ENCODE results near the gene GDAP2. TPM values are rescaled to one million over a fixed set of nuclear protein-coding genes. Genes with fewer than 3 reads are reported as not detected.

Gene GDAP2
- polyA plus RNA-seq, 3 donors = 17.8 to 28.7 (median 21.1) TPM

DNA sequence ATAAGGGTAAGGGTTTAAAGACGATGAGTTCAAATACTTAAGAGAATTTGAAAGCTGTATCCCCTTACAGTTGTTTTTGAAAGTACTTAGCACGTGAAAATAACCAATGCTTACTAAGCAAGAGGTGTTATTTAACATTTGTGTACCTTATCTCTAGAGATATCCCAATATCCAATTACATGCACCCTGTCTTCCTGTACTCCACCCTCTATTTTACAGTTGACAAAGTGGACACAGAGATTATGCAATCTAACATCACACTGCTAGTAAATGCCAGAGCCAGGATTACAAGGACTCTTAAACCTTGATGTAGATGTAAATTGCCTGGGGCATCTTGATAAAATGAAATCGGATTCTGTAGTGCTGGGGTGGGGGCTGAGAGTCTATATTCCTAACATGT is 72.0 kb downstream of the GDAP2 start:
- H3K27me3 ChIP-seq (ENCODE audit: control insufficient read depth in 2 of 2, insufficient read depth in 2 of 2, low read length in 2 of 2) = no peaks in the 10 kb centered on the region
- Mint-ChIP-seq H3K36me3 (peaks cover 17% of the 10 kb centered on the region in 2 donors), H3K27me3 (ENCODE audit: low read depth in 3 of 3) (no peaks in the 10 kb centered on the region), H3K4me3 (no peak overlapping the region), H3K27ac (no peak overlapping the region), H3K4me1 (no peaks in the 10 kb centered on the region), H3K9me3 (peaks cover 0 to 2% (median 0%) of the 10 kb centered on the region in 7 donors)
- TF ChIP-seq, protein P1, sequence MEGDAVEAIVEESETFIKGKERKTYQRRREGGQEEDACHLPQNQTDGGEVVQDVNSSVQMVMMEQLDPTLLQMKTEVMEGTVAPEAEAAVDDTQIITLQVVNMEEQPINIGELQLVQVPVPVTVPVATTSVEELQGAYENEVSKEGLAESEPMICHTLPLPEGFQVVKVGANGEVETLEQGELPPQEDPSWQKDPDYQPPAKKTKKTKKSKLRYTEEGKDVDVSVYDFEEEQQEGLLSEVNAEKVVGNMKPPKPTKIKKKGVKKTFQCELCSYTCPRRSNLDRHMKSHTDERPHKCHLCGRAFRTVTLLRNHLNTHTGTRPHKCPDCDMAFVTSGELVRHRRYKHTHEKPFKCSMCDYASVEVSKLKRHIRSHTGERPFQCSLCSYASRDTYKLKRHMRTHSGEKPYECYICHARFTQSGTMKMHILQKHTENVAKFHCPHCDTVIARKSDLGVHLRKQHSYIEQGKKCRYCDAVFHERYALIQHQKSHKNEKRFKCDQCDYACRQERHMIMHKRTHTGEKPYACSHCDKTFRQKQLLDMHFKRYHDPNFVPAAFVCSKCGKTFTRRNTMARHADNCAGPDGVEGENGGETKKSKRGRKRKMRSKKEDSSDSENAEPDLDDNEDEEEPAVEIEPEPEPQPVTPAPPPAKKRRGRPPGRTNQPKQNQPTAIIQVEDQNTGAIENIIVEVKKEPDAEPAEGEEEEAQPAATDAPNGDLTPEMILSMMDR (IDR thresholded peaks at IDR 0.05) = no peak
- H4K20me1 ChIP-seq (ENCODE audit: insufficient read depth, low read length) = no peaks in the 10 kb centered on the region
- intact Hi-C loops (cut with micrococcal nuclease) = no loop called here
- no peak overlapping the region for H3K27ac ChIP-seq (ENCODE audit: low read depth in 1 of 2, low read length in 2 of 2)
- no peak overlapping the region for H3K9ac ChIP-seq (ENCODE audit: insufficient read depth, low read length, poor library complexity, severe bottlenecking)
- no peak for DNase-seq
- no peak overlapping the region for H3K4me3 ChIP-seq (replicated peaks in 1 of 3; ENCODE audit: low read depth in 2 of 3, low read length in 3 of 3)
- no peak overlapping the region for H3K4me2 ChIP-seq (replicated peaks; ENCODE audit: extremely low read depth, low read length, poor library complexity, severe bottlenecking)
- H3K4me1 ChIP-seq (ENCODE audit: control insufficient read depth in 1 of 2, insufficient read depth in 2 of 2, low read length in 2 of 2) = no peaks in the 10 kb centered on the region
- H3K79me2 ChIP-seq (ENCODE audit: insufficient read depth, low read length) = no peaks in the 10 kb centered on the region
- H3K9me3 ChIP-seq (replicated peaks in 1 of 2; ENCODE audit: control insufficient read depth in 1 of 2, insufficient read depth in 1 of 2, low read length in 2 of 2) = no peaks in the 10 kb centered on the region
- WGBS (ENCODE audit: insufficient coverage) = no CpG with 5 or more reads among the region's 3 CpGs
- H2AFZ ChIP-seq (ENCODE audit: insufficient read depth, low read depth, low read length, poor library complexity, severe bottlenecking) = no peak overlapping the region
- H3K36me3 ChIP-seq (replicated peaks in 1 of 2; ENCODE audit: control insufficient read depth in 1 of 2, insufficient read depth in 2 of 2, low read length in 2 of 2) = peaks cover 7 to 15% of the 10 kb centered on the region in 2 donors

DNA sequence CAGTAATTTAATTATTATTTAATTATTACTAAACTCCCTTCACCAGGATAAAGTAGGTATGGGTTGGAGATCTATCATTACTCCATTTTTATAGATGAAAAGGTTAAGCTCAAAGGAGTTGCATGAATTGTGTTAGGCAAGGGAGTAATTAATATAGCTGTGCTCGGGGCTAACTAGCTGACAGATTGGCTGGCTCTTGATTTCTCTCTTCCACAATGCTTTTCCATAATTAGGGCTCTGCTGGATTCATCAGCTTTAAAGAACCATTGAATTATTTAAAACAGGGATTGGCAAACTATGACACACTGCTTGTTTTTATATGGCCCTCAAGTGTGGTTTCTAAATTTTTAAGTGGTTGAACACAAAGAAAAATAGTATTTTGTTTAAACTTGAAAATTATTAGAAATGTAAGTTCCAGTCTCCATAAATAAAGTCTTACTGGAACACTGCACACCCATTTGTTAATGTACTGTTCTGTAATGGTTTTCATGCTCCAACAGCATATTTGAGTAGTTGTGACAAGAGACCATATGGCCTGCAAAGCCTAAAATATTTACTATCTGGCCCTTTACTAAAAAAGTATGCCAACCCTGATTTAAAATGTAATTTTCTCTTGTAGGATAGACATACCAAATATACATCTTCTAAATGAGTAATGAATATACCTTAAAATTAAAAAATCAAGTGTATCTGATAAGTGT is 76.4 kb downstream of the GDAP2 start:
- no CpG with 5 or more reads among the region's 1 CpG for WGBS (ENCODE audit: insufficient coverage)
- Mint-ChIP-seq H3K4me3 (no peak overlapping the region), H3K27ac (no peak overlapping the region), H3K9me3 (peaks cover 0 to 4% (median 0%) of the 10 kb centered on the region in 7 donors), H3K36me3 (no peaks in the 10 kb centered on the region), H3K27me3 (ENCODE audit: low read depth in 3 of 3) (no peaks in the 10 kb centered on the region), H3K4me1 (no peaks in the 10 kb centered on the region)
- H3K4me1 ChIP-seq (ENCODE audit: control insufficient read depth in 1 of 2, insufficient read depth in 2 of 2, low read length in 2 of 2) = no peaks in the 10 kb centered on the region
- no peaks in the 10 kb centered on the region for H3K36me3 ChIP-seq (replicated peaks in 1 of 2; ENCODE audit: control insufficient read depth in 1 of 2, insufficient read depth in 2 of 2, low read length in 2 of 2)
- H2AFZ ChIP-seq (ENCODE audit: insufficient read depth, low read depth, low read length, poor library complexity, severe bottlenecking) = no peak overlapping the region
- H4K20me1 ChIP-seq (ENCODE audit: insufficient read depth, low read length) = no peaks in the 10 kb centered on the region
- H3K79me2 ChIP-seq (ENCODE audit: insufficient read depth, low read length) = no peaks in the 10 kb centered on the region
- no peak for DNase-seq
- no peak overlapping the region for H3K4me2 ChIP-seq (replicated peaks; ENCODE audit: extremely low read depth, low read length, poor library complexity, severe bottlenecking)
- TF ChIP-seq, protein P1 (IDR thresholded peaks at IDR 0.05) = no peak
- H3K4me3 ChIP-seq (replicated peaks in 1 of 3; ENCODE audit: low read depth in 2 of 3, low read length in 3 of 3) = no peak overlapping the region
- H3K27ac ChIP-seq (ENCODE audit: low read depth in 1 of 2, low read length in 2 of 2) = no peak overlapping the region
- intact Hi-C loops (cut with micrococcal nuclease) = no loop called here
- no peaks in the 10 kb centered on the region for H3K27me3 ChIP-seq (ENCODE audit: control insufficient read depth in 2 of 2, insufficient read depth in 2 of 2, low read length in 2 of 2)
- H3K9ac ChIP-seq (ENCODE audit: insufficient read depth, low read length, poor library complexity, severe bottlenecking) = no peak overlapping the region
- H3K9me3 ChIP-seq (replicated peaks in 1 of 2; ENCODE audit: control insufficient read depth in 1 of 2, insufficient read depth in 1 of 2, low read length in 2 of 2) = no peaks in the 10 kb centered on the region

Data from CD14-positive monocyte (primary cell).